Osteocyte (in vitro differentiated cells): ENCODE measurements around the gene RAB8B. TPM values are rescaled to one million over a fixed set of nuclear protein-coding genes. Genes with fewer than 3 reads are reported as not detected.

ENCODE experiments used
- DNase-seq: peaks from one replicate; pipeline ENCODE4 v3.0.0; 2021; ENCODE audit warnings: mixed read lengths; ENCODE audit not compliant: unreplicated experiment; ENCODE audit errors: extremely low spot score
- H3K27ac Mint-ChIP-seq: one replicate; pipeline ENCODE4 v1.8.0; 2021; ENCODE audit warnings: mild to moderate bottlenecking, mixed read lengths; ENCODE audit not compliant: unreplicated experiment
- H3K27me3 Mint-ChIP-seq: one replicate; pipeline ENCODE4 v1.8.0; 2021; ENCODE audit warnings: mixed read lengths; ENCODE audit not compliant: unreplicated experiment
- H3K36me3 Mint-ChIP-seq: one replicate; pipeline ENCODE4 v1.8.0; 2021; ENCODE audit warnings: mixed read lengths; ENCODE audit not compliant: unreplicated experiment
- H3K4me1 Mint-ChIP-seq: one replicate; pipeline ENCODE4 v1.8.0; 2021; ENCODE audit warnings: mixed read lengths; ENCODE audit not compliant: unreplicated experiment
- H3K4me3 Mint-ChIP-seq: one replicate; pipeline ENCODE4 v1.8.0; 2021; ENCODE audit warnings: mild to moderate bottlenecking, moderate library complexity, mixed read lengths; ENCODE audit not compliant: unreplicated experiment
- H3K9me3 Mint-ChIP-seq: one replicate; pipeline ENCODE4 v1.8.0; 2021; ENCODE audit warnings: mixed read lengths; ENCODE audit not compliant: unreplicated experiment
- total RNA-seq: library from RNA; stranded (reverse); gene quantifications from 2 replicates; pipeline ENCODE4 v1.2.1, GENCODE V29; 2021
- TF ChIP-seq, protein P1 (sequence below): fragments of 200-600 bp; sonication (generic); IDR thresholded peaks from 2 replicates; pipeline ENCODE4 v1.5.0; 2021; ENCODE audit warnings: antibody characterized with exemption, mild to moderate bottlenecking, moderate library complexity

RAB8B gene
- total RNA-seq, 1 donor from 2014 or later = 29.8 TPM

DNA sequence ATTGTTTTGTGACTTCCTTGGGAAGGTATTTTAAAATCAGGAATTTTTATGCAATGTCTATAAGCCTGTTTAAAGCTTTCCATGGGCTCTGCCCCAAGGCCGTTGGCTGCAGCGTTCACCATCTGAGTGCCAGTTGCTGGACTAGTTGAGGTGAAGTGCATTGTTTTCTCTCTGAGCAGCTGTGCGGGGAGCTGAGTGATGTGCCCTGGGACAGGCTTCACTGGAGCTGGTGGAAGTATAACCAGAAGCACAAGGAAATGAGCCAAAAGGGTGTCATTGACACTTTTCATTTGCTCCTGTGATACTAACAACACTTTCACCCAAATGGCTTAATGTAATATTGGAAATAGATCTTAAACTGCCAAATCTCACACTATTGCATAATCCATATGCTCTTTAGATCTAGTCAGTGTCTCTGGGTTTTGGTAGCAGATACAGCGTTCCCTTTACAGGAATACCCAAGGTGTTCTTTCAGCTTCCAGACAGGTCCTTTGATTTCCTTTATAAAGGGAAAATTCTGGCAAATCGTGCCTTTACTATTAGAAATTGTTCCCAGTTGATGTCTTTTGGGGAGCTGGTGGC is 117.2 kb downstream of the RAB8B start:
- Mint-ChIP-seq H3K27me3 (no peaks in the 10 kb centered on the region), H3K36me3 (peaks cover 49% of the 10 kb centered on the region), H3K4me1 (no peaks in the 10 kb centered on the region), H3K9me3 (no peaks in the 10 kb centered on the region), H3K27ac (no peak overlapping the region), H3K4me3 (no peak overlapping the region)
- DNase-seq = no peak
- TF ChIP-seq, protein P1, sequence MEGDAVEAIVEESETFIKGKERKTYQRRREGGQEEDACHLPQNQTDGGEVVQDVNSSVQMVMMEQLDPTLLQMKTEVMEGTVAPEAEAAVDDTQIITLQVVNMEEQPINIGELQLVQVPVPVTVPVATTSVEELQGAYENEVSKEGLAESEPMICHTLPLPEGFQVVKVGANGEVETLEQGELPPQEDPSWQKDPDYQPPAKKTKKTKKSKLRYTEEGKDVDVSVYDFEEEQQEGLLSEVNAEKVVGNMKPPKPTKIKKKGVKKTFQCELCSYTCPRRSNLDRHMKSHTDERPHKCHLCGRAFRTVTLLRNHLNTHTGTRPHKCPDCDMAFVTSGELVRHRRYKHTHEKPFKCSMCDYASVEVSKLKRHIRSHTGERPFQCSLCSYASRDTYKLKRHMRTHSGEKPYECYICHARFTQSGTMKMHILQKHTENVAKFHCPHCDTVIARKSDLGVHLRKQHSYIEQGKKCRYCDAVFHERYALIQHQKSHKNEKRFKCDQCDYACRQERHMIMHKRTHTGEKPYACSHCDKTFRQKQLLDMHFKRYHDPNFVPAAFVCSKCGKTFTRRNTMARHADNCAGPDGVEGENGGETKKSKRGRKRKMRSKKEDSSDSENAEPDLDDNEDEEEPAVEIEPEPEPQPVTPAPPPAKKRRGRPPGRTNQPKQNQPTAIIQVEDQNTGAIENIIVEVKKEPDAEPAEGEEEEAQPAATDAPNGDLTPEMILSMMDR = no peak

DNA sequence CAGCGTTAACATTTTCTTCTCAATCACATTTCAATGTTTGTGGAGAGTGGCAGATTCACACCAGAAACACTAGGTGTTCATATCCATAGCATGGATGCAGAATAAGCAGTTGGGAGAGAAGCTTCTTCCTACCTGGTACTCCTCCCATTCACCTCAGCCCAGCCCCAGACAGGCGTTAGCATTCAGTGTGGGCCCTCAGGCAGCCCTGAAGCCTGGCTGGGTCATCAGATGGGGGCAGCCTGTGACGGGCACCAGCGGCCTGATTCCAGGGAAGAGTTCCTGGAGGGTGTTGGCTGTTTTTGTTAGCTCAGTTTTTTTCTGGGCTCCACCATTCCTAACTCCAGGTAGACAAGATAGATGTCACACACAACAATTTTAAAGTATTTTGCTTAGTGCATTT is 119.1 kb downstream of the RAB8B start:
- Mint-ChIP-seq H3K4me1 (no peaks in the 10 kb centered on the region), H3K36me3 (peaks cover 35% of the 10 kb centered on the region), H3K27ac (no peak overlapping the region), H3K9me3 (no peaks in the 10 kb centered on the region), H3K4me3 (no peak overlapping the region), H3K27me3 (no peaks in the 10 kb centered on the region)
- TF ChIP-seq, protein P1 = no peak
- no peak for DNase-seq

DNA sequence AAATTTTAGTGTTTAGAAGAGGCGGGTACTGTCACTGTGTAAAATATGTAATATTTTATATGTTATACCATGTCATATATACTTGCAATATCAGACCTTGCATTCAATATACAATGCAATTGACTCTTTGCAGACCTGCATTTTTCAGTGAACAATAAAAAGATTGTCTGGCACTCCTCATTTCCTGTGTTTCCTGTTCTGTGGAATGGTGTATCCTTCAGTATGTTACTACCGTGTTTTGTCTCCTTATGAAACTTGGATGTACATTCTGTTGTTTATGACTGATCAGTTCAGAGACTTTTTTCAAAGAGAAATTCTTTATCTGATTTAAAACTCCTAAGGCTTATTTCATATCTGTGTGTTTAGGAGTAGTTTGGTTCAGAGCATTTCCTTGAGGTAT is 119.5 kb downstream of the RAB8B start:
- Mint-ChIP-seq H3K4me1 (no peaks in the 10 kb centered on the region), H3K4me3 (no peak overlapping the region), H3K27me3 (no peaks in the 10 kb centered on the region), H3K9me3 (no peaks in the 10 kb centered on the region), H3K27ac (no peak overlapping the region), H3K36me3 (peaks cover 35% of the 10 kb centered on the region)
- TF ChIP-seq, protein P1 = no peak
- DNase-seq = no peak

DNA sequence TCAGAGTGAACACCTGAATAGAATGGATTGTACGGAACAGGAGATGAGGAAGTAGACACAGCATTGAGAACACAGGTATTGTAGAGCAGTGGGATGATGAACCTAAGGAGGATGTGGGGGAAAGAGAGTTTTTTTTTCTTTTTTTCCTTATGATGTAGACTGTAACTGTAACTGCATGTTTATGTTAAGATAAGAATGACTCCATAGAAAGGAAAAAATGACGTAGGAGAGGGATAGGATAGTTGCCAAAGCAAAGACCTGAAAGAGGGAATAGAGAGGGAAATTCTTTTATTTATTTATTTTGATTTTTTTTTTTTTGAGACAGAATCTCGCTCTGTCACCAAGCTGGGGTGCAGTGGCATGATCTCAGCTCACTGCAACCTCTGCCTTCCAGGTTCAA is 121.2 kb downstream of the RAB8B start:
- no peak overlapping the region for H3K4me3 Mint-ChIP-seq
- no peak for DNase-seq
- TF ChIP-seq, protein P1 = no peak
- peaks cover 21% of the 10 kb centered on the region for H3K36me3 Mint-ChIP-seq
- no peak overlapping the region for H3K27ac Mint-ChIP-seq
- no peaks in the 10 kb centered on the region for H3K4me1 Mint-ChIP-seq
- H3K9me3 Mint-ChIP-seq = no peaks in the 10 kb centered on the region
- H3K27me3 Mint-ChIP-seq = no peaks in the 10 kb centered on the region

DNA sequence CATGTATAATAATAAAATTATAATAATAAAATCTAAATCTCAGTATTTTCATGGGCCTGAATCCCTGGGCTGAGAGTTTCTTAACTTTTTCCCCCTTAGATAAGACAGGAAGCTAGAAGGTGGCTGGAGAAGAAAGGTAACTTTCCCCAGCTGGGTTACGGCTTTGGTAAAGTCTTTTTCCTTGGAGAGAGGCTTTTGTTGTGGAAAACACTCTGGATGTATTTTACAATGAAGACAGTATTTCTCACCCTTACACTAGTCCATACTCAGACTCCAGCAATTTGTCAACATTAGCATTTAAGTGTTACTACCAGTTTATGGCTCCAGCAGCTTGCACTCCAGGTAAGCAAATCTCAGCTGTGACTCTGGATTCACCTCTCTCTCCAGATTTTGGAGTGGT is 122.9 kb downstream of the RAB8B start:
- DNase-seq = no peak
- no peaks in the 10 kb centered on the region for H3K4me1 Mint-ChIP-seq
- no peaks in the 10 kb centered on the region for H3K9me3 Mint-ChIP-seq
- TF ChIP-seq, protein P1 = no peak
- no peak overlapping the region for H3K4me3 Mint-ChIP-seq
- H3K27ac Mint-ChIP-seq = no peak overlapping the region
- H3K27me3 Mint-ChIP-seq = no peaks in the 10 kb centered on the region
- peaks cover 8% of the 10 kb centered on the region for H3K36me3 Mint-ChIP-seq
